GM19324 (cell line): ENCODE measurements around the gene TRIM60.
"Not testable (repeated sequence)": the region's sequence is repeated elsewhere in the genome, so short reads cannot be mapped to it uniquely, and the experiment has no call there.

Source experiments
- ATAC-seq: cut with Tn5 transposase; IDR thresholded peaks from one replicate; pipeline ENCODE4 v1.9.1; 2021; ENCODE audit warnings: mild to moderate bottlenecking, moderate library complexity; ENCODE audit not compliant: unreplicated experiment, low FRiP score

TRIM60 gene

GRCh38 chr4:165052627-165053026 is 20.8 kb downstream of the TRIM60 start:
- no peak for ATAC-seq

DNA sequence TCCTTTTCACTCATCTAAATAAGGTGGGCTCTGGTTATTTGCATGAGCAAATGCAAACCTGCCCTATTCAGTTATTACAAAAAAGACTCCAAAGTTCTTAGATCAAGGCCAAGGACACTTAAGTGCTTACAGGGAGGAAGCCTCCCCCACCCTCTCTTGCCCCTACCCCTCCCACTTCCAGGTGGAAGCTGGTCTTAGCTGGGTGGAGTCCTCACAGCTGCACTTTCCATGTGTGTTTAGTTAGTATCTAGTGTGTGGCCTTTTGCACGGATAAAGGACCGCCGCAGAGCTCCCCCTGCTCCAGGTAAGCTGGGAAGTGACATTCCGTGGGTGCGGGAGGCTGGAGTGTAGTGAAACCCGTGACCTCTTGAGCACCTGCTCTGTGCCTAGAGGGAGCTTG is 21.8 kb downstream of the TRIM60 start, which contains the start of gene TRIM75:
Gene TRIM75 (plus strand): TSS at position 222 of the 400 bp plus-strand sequence. CDS start 5,282 bp downstream, outside the sequence.
- ATAC-seq: no peak

DNA sequence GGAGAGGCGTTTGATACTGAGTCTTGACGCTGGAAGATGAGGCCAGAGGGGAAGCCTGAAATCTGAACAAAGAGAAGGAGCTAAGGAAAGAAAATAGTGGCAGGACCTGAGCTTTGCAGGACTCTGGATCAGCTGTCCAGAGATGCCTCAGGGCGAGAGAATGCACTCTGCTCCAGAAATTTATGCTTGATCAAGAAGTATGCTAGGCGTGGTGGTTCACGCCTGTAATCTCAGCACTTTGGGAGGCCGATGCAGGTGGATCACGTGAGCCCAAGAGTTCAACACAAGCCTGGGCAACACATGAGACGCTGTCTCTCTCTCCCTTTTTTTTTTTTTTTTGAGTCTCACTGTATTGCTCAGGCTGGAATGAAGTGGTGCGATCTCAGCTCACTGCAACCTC is 23.8 kb downstream of the TRIM60 start:
- no peak for ATAC-seq

GRCh38 chr4:165058666-165059065 is 26.9 kb downstream of the TRIM60 start:
- no peak for ATAC-seq

GRCh38 chr4:165059386-165059785 is 27.6 kb downstream of the TRIM60 start:
- ATAC-seq: no peak

DNA sequence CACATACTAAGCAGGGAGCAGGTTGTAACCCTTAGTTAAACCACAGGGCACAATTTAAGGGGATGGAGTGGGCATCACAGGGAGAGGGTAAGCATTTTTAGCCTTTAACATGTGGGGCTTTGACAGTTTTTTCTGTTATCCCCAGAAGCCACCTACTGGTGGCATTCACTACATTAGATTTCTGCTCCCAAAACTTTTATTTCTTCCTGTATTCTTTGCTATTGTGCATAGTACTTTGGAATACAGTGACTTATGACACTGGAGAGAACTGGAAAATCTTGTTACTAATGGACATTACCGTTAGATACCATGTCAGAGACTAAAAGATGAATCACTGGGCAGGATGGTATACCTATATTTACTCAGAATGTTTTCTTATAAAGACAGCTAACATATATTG is 29.1 kb downstream of the TRIM60 start:
- no peak for ATAC-seq

DNA sequence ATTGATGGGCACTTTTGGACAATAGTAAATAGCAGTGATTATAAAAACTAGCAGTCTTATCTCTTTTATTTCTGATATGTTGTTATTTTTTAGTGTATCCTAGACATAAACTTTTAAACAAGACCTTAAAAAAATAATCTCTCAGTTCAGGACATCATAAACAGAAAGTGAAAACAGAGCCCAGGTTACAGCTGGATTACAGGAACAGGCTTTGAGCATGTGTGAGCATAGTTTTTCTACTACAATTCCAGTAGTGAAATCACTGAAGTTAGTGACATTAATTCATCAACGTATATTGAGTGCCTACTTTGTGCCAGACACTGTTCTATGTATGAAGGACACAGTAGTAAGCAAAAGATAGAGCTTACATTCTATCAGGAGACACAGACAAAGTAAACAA is 38.8 kb downstream of the TRIM60 start:
- no peak for ATAC-seq

- ATAC-seq: not testable (repeated sequence)
Observed at GRCh38 chr4:165073346-165073745, 41.5 kb downstream of the TRIM60 start.

- no peak for ATAC-seq
Observed at GRCh38 chr4:165077034-165077578, 45.3 kb downstream of the TRIM60 start.

DNA sequence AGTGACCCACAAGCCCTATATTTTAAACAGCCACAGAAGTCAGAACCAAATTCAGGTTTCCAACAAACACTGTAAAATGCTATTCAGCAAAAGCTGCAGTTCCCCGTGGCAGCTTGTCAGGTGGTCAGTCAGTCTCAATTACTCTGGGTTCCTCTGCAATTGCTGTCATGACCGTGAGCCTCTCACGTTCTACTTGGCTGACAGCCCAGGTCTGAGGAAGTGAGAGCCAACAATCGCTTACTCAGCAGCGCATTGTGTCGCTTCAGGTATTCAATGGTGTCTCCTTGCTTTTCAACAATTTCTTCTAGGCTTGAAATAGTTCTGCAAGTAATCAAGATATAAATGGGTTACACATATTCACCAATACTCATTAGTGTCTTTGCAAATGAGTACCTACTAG is 47.7 kb downstream of the TRIM60 start:
- no peak for ATAC-seq

GRCh38 chr4:165084787-165085186 is 53.0 kb downstream of the TRIM60 start:
- ATAC-seq: not testable (repeated sequence)

- ATAC-seq: no peak
Observed at GRCh38 chr4:165085946-165086345, 54.1 kb downstream of the TRIM60 start.

- ATAC-seq: no peak
Observed at GRCh38 chr4:165088366-165088765, 56.6 kb downstream of the TRIM60 start.
